GM10248 (cell line): ENCODE measurements around the gene ITIH2.
"Not testable (repeated sequence)": the region's sequence is repeated elsewhere in the genome, so short reads cannot be mapped to it uniquely, and the experiment has no call there.

ENCODE experiments used
- CTCF ChIA-PET: fragments of 300-600 bp; sonication (Branson Sonifier 250); formaldehyde crosslinking; extraction: SDS; loops from one replicate; lab custom pipeline; 2021; ENCODE audit warnings: antibody characterized with exemption; lab: Yijun Ruan, JAX
- POLR2A ChIA-PET: fragments of 350-650 bp; sonication (Branson Sonifier 250); formaldehyde crosslinking; extraction: SDS; loops from one replicate; lab custom pipeline; 2020; ENCODE audit warnings: antibody characterized with exemption; lab: Yijun Ruan, JAX
- DNase-seq: peaks from one replicate; pipeline ENCODE4 v3.0.0; 2012; ENCODE audit errors: extremely low spot score
- CTCF ChIP-seq: IDR thresholded peaks from 2 replicates; pipeline ENCODE4 v1.5.1; 2012; ENCODE audit warnings: mild to moderate bottlenecking, low read depth; ENCODE audit errors: extremely low read depth, missing control alignments, control extremely low read depth

The ITIH2 gene

GRCh38 chr10:7703140-7703539 lies at the start of gene ITIH2:
Gene ITIH2 (plus strand): TSS chr10:7703316. CDS start chr10:7703435, 119 bp downstream.
- DNase-seq = no peak
- TF ChIP-seq CTCF = no peak
- ChIA-PET POLR2A (no interaction called here), CTCF (interaction anchor here (1.2 kb wide), 1 partner anchor 16 kb away, joined by 3 read pairs; no protein-coding TSS in a partner anchor)

- POLR2A ChIA-PET, DNase-seq, CTCF ChIA-PET: not testable (repeated sequence)
Measured at GRCh38 chr10:7657079-7657478, 46.0 kb upstream of the ITIH2 start.

- DNase-seq = no peak
- no peak for TF ChIP-seq CTCF
- CTCF ChIA-PET = no interaction called here
- POLR2A ChIA-PET = no interaction called here
Measured at GRCh38 chr10:7657552-7657951, 45.6 kb upstream of the ITIH2 start.

- TF ChIP-seq CTCF = no peak
- CTCF ChIA-PET = no interaction called here
- POLR2A ChIA-PET = no interaction called here
- DNase-seq = no peak
Measured at GRCh38 chr10:7659560-7659959, 43.6 kb upstream of the ITIH2 start.

- ChIA-PET CTCF (interaction anchor here (0.7 kb wide), 1 partner anchor 14 kb away, joined by 3 read pairs; no protein-coding TSS in a partner anchor), POLR2A (no interaction called here)
- no peak for DNase-seq
- no peak for TF ChIP-seq CTCF
Measured at GRCh38 chr10:7662522-7662921, 40.6 kb upstream of the ITIH2 start.

GRCh38 chr10:7664707-7665106 lies 38.4 kb upstream of the ITIH2 start:
- CTCF ChIA-PET = no interaction called here
- DNase-seq = no peak
- TF ChIP-seq CTCF = no peak
- POLR2A ChIA-PET = no interaction called here

GRCh38 chr10:7665767-7666166 lies 37.3 kb upstream of the ITIH2 start:
- CTCF ChIA-PET = interaction anchor here (1.3 kb wide), 1 partner anchor 22 kb away, joined by 5 read pairs; no protein-coding TSS in a partner anchor
- POLR2A ChIA-PET = no interaction called here

More at GRCh38 chr10:7665767-7666166, 37.3 kb upstream of the ITIH2 start:
- no peak for TF ChIP-seq CTCF
- no peak for DNase-seq
